DOHH2 (cell line): ENCODE data around the gene POP5.

Experiments used
- H3F3A ChIP-seq: fragments of 200-600 bp; sonication (generic), shearing (Covaris generic); 2 replicates; pipeline ENCODE4 v1.6.0; 2016; ENCODE audit warnings: antibody characterized with exemption, mild to moderate bottlenecking; ENCODE audit not compliant: control insufficient read depth, insufficient read depth
- H3K27ac ChIP-seq: fragments of 200-600 bp; sonication (generic); 2 replicates; pipeline ENCODE4 v1.5.1; 2014; ENCODE audit warnings: low read depth, mild to moderate bottlenecking, low read length, moderate library complexity
- H3K27me3 ChIP-seq: fragments of 200-600 bp; sonication (generic); 2 replicates; pipeline ENCODE4 v1.6.1; 2014; ENCODE audit warnings: mild to moderate bottlenecking, low read length, mixed read lengths; ENCODE audit not compliant: control insufficient read depth
- H3K36me3 ChIP-seq: fragments of 200-600 bp; sonication (generic); 2 replicates; pipeline ENCODE4 v1.6.1; 2014; ENCODE audit warnings: mild to moderate bottlenecking, low read length, moderate library complexity, mixed read lengths; ENCODE audit not compliant: control insufficient read depth
- H3K4me1 ChIP-seq: fragments of 200-600 bp; sonication (generic); 2 replicates; pipeline ENCODE4 v1.6.1; 2014; ENCODE audit warnings: mild to moderate bottlenecking, low read length, mixed read lengths; ENCODE audit not compliant: control insufficient read depth
- H3K4me2 ChIP-seq: fragments of 200-600 bp; sonication (generic); 2 replicates; pipeline ENCODE4 v1.6.0; 2014; ENCODE audit warnings: mild to moderate bottlenecking, low read length, moderate library complexity
- H3K4me3 ChIP-seq: fragments of 200-600 bp; sonication (generic); 2 replicates; pipeline ENCODE4 v1.5.1; 2014; ENCODE audit warnings: mild to moderate bottlenecking, low read length, mixed read lengths
- H3K79me2 ChIP-seq: fragments of 200-600 bp; sonication (generic); 2 replicates; pipeline ENCODE4 v1.6.1; 2014; ENCODE audit warnings: mild to moderate bottlenecking, low read length, mixed read lengths; ENCODE audit not compliant: control insufficient read depth
- H3K9me2 ChIP-seq: fragments of 200-600 bp; sonication (generic); replicated peaks from 2 replicates; pipeline ENCODE4 v1.6.1; 2014; ENCODE audit warnings: mild to moderate bottlenecking, low read length, mixed read lengths; ENCODE audit not compliant: control insufficient read depth
- H3K9me3 ChIP-seq: fragments of 200-600 bp; sonication (generic); 2 replicates; pipeline ENCODE4 v1.6.1; 2014; ENCODE audit warnings: antibody characterized with exemption, low read length, mixed read lengths; ENCODE audit not compliant: control insufficient read depth, insufficient read depth
- H4K20me1 ChIP-seq: fragments of 200-600 bp; sonication (generic); 2 replicates; pipeline ENCODE4 v1.6.0; 2014; ENCODE audit warnings: low read depth, mild to moderate bottlenecking, antibody characterized with exemption, low read length, moderate library complexity; ENCODE audit not compliant: control insufficient read depth, insufficient read depth
- EZH2phosphoT487 ChIP-seq: fragments of 200-600 bp; sonication (generic); IDR thresholded peaks from 2 replicates; pipeline ENCODE4 v1.6.1; 2017; ENCODE audit warnings: borderline replicate concordance, mild to moderate bottlenecking, antibody characterized with exemption, low read length, moderate library complexity, mixed read lengths
- TF ChIP-seq, protein P1 (sequence below): fragments of 200-600 bp; sonication (generic); IDR thresholded peaks from one replicate; pipeline ENCODE4 v1.5.1; 2014; ENCODE audit warnings: antibody characterized with exemption, mild to moderate bottlenecking, low read depth, low read length; ENCODE audit not compliant: poor library complexity, severe bottlenecking

POP5 gene

DNA sequence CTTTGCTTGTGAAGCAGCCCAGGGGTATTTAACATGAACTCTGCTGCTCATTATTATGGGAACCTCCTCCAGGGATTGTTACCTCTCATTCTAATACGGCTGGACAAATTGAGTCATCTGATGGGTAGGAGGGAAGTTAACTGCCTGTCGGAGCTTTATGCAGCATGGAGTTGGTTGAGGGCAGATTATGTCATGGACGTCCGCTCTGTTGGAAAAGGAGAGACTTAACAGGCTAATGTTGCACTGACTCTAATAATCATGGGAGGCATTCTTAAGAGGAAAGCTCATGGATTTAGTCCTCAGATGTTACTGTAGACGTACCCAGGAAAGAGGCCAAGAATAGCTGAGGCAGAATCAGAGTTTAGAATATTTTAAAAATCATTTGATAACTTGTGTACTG, 9.9 kb downstream of the POP5 start:
- Histone ChIP-seq H3F3A (peaks cover 3% of the 10 kb centered on the region), H3K79me2 (no peaks in the 10 kb centered on the region), H3K9me3 (no peaks in the 10 kb centered on the region), H3K27ac (no peak overlapping the region), H4K20me1 (no peaks in the 10 kb centered on the region), H3K9me2 (no peaks in the 10 kb centered on the region), H3K4me2 (no peak overlapping the region), H3K4me3 (no peak overlapping the region), H3K4me1 (no peaks in the 10 kb centered on the region), H3K36me3 (peaks cover 85% of the 10 kb centered on the region), H3K27me3 (no peaks in the 10 kb centered on the region)
- TF ChIP-seq, protein P1, sequence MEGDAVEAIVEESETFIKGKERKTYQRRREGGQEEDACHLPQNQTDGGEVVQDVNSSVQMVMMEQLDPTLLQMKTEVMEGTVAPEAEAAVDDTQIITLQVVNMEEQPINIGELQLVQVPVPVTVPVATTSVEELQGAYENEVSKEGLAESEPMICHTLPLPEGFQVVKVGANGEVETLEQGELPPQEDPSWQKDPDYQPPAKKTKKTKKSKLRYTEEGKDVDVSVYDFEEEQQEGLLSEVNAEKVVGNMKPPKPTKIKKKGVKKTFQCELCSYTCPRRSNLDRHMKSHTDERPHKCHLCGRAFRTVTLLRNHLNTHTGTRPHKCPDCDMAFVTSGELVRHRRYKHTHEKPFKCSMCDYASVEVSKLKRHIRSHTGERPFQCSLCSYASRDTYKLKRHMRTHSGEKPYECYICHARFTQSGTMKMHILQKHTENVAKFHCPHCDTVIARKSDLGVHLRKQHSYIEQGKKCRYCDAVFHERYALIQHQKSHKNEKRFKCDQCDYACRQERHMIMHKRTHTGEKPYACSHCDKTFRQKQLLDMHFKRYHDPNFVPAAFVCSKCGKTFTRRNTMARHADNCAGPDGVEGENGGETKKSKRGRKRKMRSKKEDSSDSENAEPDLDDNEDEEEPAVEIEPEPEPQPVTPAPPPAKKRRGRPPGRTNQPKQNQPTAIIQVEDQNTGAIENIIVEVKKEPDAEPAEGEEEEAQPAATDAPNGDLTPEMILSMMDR = no peak
- no peak for TF ChIP-seq EZH2phosphoT487

DNA sequence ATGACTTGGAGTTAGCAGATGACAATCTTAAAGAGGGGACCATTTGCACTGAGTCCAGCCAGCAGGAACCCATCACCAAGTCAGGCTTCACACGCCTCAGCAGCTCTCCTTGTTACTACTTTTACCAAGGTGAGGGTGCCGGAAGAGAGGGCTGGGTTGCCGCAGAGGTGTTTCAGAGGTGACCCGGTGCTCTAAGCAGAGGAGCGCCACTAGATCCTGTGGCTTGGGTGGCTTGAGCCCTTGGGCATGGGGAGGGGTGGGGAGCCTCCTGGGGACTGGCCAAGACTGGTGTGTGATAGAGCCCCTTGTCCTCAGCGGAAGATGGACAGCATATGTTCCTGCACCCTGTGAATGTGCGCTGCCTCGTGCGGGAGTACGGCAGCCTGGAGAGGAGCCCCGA, 17.7 kb downstream of the POP5 start:
- peaks cover 80% of the 10 kb centered on the region for H3K36me3 ChIP-seq
- no peaks in the 10 kb centered on the region for H3K9me2 ChIP-seq
- H4K20me1 ChIP-seq = no peaks in the 10 kb centered on the region
- H3K4me1 ChIP-seq = no peaks in the 10 kb centered on the region
- H3K27me3 ChIP-seq = no peaks in the 10 kb centered on the region
- H3K9me3 ChIP-seq = no peaks in the 10 kb centered on the region
- H3F3A ChIP-seq = no peaks in the 10 kb centered on the region
- H3K79me2 ChIP-seq = peaks cover 2% of the 10 kb centered on the region; the same call in 1 of the 2 replicates
- TF ChIP-seq, protein P1 = no peak
- no peak for TF ChIP-seq EZH2phosphoT487
- no peak overlapping the region for H3K27ac ChIP-seq
- no peak overlapping the region for H3K4me3 ChIP-seq
- H3K4me2 ChIP-seq = no peak overlapping the region

DNA sequence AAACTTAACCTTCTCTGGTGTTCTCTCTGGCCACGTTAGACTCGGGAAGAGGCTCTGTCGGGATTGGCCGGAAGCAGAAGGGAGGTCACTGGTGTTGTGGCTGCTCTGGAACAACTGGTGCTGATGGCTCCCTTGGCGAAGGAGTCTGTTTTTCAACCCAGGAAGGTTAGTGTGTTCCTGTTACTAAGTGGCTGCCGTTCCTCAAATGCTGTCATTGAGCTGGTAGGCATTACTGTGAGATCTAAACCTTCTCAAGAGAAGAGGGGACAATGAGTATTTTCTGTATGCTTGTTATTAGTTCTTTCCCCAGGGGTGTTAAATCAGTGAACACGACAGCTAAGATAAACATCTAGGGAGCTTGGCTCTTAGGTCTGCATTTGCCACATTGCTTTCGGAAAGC, 18.3 kb downstream of the POP5 start:
- H3F3A ChIP-seq = no peaks in the 10 kb centered on the region
- no peak overlapping the region for H3K4me2 ChIP-seq
- no peaks in the 10 kb centered on the region for H3K9me2 ChIP-seq
- H3K27ac ChIP-seq = no peak overlapping the region
- no peaks in the 10 kb centered on the region for H3K9me3 ChIP-seq
- H3K79me2 ChIP-seq = peaks cover 2% of the 10 kb centered on the region; the same call in 1 of the 2 replicates
- no peak overlapping the region for H3K4me3 ChIP-seq
- no peaks in the 10 kb centered on the region for H3K27me3 ChIP-seq
- no peaks in the 10 kb centered on the region for H3K4me1 ChIP-seq
- H4K20me1 ChIP-seq = no peaks in the 10 kb centered on the region
- H3K36me3 ChIP-seq = peaks cover 77% of the 10 kb centered on the region
- no peak for TF ChIP-seq EZH2phosphoT487
- TF ChIP-seq, protein P1 = no peak

DNA sequence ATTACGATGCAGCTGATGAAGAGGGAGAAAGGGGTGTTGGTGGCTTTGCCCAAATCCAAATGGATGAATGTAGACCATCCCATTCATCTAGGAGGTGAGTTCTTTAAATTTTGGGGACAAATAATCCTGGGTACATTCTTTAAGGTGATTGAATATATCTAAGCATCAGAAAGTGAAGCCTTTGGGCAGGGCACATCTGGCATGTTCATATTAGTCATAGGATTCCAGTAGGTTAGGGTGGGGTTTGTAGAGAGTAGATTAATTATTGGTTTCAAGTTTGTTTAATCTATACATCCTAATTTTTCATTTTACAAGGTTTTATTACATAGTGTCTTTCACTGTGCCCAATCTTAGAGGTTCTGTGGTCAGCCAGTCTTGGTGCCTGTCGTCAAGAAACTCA, 23.6 kb downstream of the POP5 start:
- no peaks in the 10 kb centered on the region for H3K9me2 ChIP-seq
- no peak overlapping the region for H3K4me2 ChIP-seq
- H3K9me3 ChIP-seq = no peaks in the 10 kb centered on the region
- peaks cover 70% of the 10 kb centered on the region for H3K36me3 ChIP-seq
- no peaks in the 10 kb centered on the region for H4K20me1 ChIP-seq
- H3K27ac ChIP-seq = no peak overlapping the region
- H3F3A ChIP-seq = no peaks in the 10 kb centered on the region
- no peaks in the 10 kb centered on the region for H3K4me1 ChIP-seq
- H3K27me3 ChIP-seq = no peaks in the 10 kb centered on the region
- TF ChIP-seq EZH2phosphoT487 = no peak
- TF ChIP-seq, protein P1 = no peak
- peaks cover 5% of the 10 kb centered on the region; the same call in 1 of the 2 replicates for H3K79me2 ChIP-seq
- no peak overlapping the region for H3K4me3 ChIP-seq
